GM21528 (cell line): Measurements from ENCODE around the gene EFHD2.
"Not testable (repeated sequence)": the region's sequence is repeated elsewhere in the genome, so short reads cannot be mapped to it uniquely, and the experiment has no call there.

Experiments used
- ATAC-seq: cut with Tn5 transposase; IDR thresholded peaks from one replicate; pipeline ENCODE4 v1.9.1; 2021; ENCODE audit warnings: mild to moderate bottlenecking, moderate library complexity; ENCODE audit not compliant: unreplicated experiment, low FRiP score

EFHD2 gene

DNA sequence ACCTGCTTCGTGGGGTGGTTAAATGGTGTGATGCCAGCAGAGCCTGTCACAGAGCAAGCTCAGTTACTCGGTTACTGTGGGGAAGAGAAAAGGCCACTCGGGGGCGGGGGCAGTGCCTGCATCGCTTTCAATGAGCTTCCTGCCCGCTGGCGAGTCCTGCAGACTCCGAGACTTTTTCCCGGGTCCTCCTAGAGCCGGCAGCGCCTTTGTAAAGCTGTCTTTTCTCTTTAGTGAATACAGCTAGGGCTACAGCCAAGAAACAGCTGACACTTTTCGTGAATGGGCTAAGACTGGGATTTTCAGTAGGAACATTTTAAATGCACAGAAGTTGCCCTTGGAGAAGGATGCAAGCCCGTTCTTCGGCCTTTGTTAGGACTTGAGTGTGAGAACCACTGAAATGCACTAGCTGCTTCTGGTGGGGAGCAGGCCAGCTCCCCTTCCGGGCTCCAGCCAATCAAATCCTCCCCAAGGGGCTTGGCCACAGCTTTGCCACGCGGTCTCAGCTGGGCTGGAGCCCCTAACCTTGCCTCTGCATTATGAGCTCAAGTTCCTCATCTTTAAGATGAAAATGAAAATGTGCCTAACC, 23.4 kb upstream of the EFHD2 start:
- ATAC-seq, result no peak

DNA sequence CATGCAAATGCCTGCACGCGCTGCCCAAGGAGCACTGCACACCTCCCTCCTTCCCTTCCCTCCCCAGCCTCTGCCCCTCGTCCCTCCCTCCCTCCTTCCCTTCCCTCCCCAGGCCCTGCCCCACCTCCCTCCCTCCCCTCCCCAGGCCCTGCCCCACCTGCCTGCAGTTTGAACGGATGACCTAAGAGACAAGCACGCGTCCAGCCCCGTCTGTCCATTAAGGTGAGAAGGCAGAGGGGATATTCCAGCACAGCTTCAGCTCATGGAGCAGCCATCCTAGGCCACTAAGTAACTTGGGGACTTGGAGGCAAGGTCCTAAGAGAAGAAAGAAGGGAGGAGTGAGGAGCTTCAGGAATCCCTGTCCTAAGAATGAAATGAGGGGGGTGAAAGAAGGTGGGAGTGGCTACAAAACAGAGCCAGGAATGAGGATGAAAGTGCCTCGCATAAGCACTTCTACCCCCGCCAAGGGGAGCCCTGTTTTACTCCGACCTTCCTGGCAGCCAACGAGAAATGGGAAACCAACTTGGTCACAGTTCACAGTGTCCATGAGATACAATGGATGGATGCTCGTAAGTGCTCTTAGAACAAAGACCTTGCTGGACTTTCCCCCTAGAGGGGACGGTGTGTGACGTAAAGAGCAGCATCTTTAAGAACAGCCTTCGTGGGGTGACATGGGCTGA, 21.3 kb upstream of the EFHD2 start:
- no peak for ATAC-seq

DNA sequence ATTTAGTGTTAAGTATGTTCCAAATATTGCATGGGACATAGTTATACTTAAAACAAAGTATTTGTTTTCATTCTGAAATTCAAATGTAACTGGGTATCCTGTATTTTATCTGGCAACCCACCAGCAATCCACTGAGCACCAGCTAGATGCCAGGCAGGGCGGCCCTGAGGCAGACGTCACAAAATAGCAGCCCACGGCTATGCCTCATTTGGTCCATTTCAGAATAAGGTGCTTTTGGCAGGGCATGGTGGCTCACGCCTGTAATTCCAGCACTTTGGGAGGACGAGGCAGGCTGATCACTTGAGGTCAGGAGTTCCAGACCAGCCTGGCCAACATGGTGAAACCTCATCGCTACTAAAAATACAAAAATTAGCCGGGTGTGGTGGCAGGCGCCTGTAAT, 19.9 kb upstream of the EFHD2 start:
- ATAC-seq, result not testable (repeated sequence)

DNA sequence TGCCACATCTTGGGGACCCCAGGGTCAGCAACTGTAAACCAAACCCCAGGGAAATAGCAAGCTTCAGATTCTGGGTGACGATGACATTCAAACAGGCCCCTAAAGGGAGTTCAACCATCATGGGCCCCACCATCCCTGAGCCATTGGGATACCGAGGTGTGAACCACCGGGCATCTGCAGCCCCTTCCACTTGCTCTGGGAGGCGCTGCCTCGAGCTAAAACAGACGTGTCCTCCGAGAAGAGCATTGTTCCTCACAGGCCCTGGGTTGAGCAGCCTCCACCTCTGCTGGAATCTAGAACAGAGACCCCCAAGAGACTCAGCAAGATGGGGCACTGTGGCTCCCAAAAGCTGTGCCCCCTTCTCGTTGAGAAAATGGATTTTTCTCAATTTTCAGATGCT, 19.0 kb upstream of the EFHD2 start:
- ATAC-seq, result no peak

DNA sequence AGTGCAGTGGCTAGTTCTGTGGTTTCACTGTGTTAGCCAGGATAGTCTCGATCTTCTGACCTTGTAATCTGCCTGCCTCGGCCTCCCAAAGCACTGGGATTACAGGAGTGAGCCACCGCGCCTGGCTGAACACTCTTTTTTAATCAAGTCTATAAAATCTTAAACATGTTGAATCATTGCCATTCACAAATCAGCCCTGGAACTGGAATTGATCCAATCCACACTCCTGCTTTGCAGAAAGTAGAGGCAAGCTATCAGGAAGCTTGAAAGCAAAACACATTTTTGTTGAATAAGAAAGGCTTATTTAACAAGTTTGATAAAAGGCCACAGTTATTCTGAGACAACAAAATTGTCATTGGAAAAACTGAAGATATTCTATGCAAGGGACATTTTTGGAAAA, 18.3 kb upstream of the EFHD2 start:
- no peak for ATAC-seq

DNA sequence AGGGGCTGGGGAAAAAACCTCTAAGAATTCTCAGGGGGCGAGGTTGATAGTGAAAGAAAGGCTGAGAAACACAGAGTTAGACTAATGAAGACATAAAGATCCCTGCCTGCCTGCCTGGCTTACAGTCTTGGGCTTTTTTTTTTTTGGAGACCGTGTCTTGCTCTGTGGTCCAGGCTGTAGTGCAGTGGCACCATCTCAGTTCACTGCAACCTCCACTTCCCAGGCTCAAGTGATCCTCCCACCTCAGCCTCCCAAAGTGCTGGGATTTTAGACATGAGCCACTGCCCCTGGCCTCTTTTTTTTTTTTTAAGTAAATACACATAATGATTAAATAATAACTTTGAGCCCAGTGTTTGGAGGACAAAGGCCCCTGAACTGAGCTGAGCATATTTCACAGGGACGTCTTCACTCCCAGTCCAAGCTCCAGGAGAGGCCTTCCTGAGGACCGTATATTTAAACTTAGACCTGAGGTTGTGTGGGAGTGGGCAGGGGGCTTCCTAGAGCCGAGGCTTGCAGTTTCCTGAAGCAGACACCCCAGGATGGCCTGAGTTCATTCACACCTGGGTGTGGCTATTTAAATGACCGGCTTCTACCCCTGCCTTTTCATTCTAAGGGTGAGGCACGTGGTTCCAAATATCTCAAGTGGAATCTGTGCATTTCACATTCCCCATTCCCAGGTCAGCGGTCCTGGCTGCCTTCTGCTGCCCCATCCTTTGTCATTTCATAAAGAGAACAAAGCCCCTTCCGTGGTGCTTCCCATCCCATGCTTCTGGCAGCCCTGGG, 16.0 kb upstream of the EFHD2 start:
- ATAC-seq, result no peak

DNA sequence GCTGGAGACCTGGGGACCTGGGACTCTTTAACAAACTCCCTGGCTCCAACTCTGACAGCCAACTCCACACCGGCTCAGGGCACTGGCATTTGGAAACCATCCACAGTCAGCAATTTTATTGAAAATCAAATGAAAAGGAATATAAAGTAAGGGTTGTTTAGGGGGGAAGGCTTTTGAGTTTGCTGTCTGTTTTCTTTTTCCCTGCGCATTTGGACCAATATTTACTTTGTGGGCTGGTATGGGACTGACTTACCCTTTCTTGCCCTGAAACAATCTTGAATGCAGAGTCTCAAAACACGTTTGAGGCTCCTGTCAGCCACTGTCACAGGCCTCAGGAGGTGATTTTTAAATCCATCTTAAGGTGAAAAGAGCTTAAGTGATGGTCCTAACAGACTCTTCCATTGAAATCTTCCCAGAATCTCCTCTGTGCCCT, 15.4 kb upstream of the EFHD2 start:
- no peak for ATAC-seq

DNA sequence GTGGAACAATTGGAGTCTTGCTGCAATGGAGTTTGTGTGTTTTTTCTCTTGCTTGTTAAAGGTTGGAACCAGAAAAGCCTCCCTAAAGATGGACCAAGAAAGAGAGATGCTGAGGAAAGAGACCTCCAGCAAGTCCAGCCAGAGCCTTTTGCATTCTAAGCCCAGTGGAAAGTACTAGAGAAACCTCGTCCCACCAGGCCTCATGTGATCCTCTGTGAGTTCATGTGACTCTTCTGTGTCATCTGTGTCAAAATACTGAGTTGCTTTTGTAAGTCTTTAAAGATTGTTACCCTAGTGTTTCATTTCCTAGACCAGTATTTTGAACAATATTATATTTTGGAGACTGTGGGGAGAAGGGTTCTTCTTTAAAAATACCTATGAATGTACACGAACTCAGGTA, 12.5 kb upstream of the EFHD2 start:
- ATAC-seq, result no peak

DNA sequence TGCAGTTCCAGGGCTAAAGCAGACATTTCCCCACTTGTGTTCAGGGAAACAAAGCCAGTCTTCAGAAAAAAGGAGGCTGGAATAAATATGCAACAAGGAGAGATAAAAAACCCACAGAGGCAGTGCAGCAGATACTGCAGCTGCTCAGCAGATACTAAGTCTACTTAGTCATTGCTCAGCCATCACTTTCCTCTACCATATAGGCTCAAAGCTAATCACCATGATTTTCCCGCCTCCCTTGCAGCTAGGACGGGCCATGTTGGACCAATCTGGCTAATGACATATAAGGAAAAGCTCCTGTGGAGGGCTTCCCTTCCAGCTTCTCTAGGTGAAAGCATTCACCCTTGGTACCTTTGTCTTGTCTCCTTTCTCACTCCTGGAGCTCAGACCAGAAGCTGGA, 10.0 kb upstream of the EFHD2 start:
- ATAC-seq, result no peak

DNA sequence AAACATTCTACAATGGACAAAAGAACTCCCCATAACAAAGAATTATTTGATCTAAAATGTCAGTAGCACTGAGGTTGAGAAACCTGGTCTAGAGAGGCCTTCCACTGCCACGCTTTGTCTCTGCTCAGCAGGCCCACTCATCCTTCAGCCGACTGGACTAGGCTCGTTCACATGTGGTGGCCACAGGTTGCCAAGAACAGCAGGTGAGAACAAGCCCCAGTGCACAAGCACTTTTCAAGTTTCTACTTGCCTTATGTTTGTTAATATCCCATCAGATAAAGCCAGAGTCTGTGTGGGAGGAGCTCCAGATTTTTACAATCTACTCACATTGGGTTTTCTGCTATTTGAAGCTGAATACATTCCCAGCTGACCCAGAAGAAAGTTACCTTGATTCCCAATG, 9.1 kb upstream of the EFHD2 start:
- ATAC-seq, result no peak

DNA sequence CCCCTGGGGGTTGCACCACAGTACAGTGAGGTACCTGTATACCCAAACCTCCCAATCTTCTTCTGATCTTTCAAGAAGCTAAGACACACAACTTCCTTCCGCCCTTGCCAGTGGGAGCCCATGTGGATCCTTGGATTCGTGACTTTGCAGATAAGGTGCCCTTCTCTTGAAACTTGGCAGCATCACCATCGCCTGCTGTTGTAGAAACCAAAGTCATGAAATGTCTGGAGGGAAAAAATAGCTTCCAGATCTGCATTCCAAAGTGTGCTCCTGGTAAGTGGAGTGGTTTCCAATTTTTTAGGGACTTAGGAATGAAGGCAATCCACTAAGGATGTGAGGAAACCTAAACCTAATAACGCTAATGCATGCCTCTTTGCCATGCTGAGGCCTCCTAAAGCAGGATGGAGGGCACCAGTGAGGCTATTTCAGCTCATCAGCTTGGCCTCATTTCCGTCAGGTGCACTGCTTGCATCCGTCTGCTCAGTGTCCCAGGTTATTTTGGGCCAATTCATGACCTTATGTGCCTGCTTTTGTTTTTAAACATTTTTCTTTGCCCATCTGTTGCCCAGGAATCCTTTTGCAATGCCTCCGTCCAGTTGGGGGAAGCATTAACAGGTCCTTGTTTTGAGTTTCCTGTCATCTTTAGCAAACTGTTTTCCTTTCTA, 8.2 kb upstream of the EFHD2 start:
- ATAC-seq, result no peak

DNA sequence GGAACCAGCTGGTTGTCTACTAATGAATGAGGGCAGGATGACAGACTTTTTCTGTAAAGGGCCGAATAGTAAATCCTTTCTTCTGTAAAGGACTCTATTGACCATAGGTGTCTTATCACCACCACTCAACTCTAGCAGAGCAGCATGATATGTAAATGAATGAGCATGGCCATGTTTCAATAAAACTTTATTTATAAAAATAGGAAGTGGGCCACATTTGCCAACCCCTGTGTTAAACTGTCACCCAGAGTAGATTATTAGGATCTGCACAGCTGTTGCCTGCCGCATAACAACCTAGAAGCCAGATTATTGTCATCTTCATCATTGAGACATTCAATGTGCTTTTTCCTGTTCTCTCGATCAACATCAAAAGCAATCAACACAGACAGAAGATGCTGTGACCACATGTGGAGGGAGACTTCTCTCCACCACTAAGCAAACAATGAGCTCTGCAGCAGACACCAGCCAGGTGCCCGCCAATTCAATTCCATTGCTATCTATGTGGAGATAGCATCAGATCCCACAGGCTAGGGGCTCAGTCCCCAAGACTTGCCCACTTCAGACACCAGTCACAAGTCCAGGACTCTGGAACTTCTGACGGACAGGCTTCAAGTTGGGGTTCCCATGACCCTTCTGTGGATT, 6.8 kb upstream of the EFHD2 start:
- no peak for ATAC-seq

DNA sequence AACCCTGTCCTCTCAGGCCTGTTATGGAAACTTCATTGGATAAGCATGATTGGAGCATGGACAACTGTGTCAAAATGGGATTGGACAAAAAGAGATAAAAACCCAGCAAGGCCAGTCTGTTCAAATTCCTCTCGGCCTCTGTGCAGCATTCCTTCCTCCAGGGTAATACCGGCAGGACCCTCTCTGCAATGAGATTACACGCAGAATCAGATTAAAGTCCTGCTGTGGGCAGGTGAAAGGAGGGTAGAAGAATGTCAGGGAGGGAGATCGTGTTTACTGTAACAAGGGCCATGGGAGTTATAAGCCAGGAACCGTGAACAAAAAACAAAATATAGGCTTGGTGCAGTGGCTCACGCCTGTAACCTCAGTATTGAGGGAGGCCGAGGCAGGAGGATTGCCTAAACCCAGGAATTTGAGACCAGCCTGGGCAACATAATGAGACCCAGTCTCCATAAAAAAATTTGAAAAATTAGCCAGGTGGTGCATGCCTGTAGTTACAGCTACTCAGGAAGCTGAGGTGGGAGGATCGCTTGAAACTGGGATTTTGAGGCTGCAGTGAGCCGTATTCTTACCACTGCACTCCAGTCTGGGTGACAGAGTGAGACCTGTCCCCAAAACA, 5.6 kb upstream of the EFHD2 start:
- ATAC-seq, result no peak

DNA sequence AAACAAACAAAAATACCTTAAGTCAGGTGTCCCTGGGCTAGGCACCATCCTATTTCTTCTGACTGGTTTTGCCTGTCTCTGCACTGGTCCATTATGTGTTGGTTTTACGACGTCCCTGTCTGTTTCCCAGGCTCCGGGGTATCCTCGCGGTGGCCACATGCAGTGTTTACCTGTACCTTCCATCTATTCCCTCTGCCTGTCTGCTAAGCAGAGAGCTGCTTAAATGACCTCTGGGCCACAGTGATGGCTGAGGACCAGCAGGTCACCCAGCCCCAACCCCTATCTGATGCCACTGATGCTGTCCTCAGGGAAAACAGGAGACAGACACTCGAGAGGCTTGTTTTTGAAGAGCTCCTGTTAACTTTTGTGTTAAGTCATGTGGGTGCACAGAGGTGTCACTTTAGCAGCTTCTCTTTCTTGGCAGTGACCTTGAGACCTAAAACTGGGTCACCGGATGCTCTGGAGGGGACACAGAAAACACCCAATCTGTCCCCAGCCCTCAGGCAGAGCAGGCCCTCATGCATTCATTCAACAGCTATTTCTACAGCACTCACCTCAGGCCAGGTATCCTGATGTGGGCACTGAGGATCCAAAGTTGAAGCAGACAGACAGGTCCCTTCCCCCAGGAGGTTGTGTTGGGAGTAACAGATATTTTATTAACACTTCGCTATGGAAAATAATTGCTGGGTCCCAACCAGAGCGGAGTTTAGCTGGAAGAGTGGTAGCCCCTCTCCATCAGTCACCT, 4.4 kb upstream of the EFHD2 start:
- ATAC-seq, result no peak

DNA sequence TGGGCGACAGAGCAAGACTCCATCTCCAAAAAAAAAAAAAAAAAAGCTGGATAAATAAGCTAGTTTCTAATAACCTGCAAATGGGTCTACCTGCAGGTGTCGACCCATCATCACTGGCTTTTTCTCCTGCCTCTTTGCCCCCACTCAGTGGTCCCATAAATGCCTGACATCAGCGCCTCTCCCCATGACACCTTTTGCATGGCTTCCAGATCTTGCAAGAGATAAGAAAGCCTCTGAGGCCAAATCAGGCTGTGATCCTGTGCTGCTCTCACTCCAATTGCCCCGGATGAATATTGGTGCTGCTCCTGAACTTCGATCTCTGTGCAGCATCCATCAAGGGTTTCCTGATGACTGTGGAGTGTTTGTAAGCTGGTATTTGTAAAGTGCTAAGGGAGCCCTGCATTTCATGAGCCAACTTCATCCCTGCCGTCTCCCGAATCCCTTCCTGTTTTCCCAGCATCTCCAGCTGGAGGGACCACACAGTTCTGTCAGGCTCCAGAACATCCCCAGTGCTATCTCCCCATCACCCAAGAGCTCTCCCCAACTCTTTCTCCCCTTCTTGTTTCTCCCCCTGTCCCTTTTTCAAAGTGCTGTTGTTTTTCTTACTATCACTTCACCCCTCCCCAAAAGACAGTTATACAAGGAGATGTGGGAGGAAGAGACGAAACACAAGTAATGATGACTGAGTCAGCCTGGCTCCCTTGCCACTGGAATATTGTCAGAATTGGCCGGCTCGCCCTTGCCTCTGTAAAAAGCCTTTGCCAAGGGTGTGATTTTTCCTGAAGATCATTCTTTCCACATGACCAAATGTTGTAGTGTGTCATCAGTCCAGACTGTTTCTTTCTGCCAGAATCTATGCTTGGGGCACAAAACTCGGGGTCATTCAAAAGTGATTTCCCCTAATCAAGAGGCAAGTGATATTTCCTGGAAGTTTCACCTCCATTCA, 2.8 kb upstream of the EFHD2 start:
- no peak for ATAC-seq

DNA sequence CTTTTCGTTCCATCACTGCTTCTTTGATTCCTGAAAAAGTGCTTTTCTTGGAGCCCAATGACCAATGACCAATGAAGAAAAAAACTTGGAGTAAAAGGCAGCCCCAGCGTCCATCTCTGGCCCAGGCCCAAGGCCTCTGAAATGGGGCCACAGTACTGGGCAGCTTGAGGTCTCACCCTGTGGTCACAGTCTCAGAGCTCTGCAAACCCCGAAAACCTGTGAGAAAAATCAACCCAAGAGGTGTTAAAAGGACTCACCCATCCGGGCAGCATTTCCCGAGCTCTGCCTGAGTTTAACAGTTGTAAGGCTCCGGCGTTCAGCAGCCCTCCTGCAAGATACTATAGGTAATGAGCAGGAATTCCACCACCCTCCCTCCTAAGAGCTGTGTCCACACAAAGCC, 2.1 kb upstream of the EFHD2 start:
- ATAC-seq, result no peak

DNA sequence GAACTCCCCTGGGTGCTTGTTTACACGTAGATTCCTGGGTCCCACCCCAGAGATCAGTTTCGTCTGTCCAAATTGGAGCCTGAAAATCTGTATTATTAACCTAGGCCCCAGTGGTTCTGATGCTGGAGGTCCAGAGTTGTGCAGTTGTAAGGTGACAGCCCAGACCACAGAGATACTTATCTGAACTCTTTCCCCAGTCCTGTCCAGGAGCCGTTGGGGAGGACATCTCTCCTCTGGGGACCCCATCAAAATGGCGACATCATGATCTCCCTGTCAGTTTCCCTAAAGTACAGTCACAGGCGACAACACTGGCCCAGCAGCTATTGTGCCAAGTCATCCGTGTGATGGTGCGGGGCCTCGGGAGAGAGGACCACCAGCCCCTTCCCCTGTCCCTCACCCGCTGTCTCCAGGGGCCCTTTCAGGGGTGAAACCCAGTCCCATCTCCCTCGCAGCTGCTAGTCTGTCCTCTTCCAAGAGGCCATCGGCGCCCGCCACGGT, 749 bp upstream of the EFHD2 start:
- no peak for ATAC-seq

DNA sequence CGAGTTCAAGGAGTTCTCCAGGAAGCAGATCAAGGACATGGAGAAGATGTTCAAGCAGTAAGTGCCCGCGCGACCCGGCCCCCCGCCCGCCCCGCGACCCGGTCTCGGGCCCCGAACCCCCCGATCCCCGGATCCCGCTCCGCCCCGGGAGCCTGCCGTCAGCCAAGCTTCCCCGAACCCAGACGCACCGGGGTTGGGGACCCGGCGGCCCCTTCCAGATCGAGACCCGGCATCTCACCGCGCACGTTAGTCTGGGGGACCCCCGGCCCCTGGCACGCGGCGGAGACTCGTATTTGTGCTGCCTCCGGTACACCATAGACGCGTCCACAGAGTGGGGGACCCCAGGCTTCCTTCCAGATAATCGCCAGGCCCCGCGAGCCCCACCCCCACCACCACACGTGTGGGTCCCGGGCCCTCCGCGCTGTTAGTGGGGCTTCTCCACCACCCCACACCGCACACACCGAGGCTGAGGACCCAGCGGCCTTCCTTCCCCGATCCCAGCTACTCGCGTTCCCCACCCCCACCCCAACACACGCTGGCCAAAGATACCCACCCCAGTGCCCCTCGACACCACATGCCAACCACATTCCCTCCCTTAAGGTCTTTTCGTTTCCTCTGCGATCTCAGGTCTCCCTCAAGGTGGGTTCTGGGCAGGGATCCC, 665 bp downstream of the EFHD2 start:
- ATAC-seq, result no peak
